Posterior cingulate gyrus (tissue), 11 donors: ENCODE results near the gene ZFP82.

ENCODE experiments used
- DNase-seq, 10 donors: peaks; one replicate each; pipeline versions ENCODE4 v3.0.0 to v3.0.0-alpha.2; 2020 to 2021; ENCODE audit warnings: mixed read lengths in 3 of 10
- intact Hi-C: fragments of 100-400 bp; cut with DNase I; formaldehyde crosslinking; loops from one replicate; pipeline ENCODE4 v1.15.1; 2023

Gene ZFP82

GRCh38 chr19:36418287-36419001 lies at the start of gene ZFP82:
Gene ZFP82, minus strand, starts transcription at chr19:36418644. Its CDS starts 8,855 bp downstream, at chr19:36409789.
- intact Hi-C loops, result loop anchor here (2.0 to 5.0 kb wide), 2 partner anchors 41 to 70 kb away; partner anchors contain the start of genes ZFP14 and ZNF566
- peak; percentile 72 to 97 (median 79) for DNase-seq

- DNase-seq, result no peak
- intact Hi-C loops, result no loop called here
Measured at GRCh38 chr19:36460046-36460445, 41.6 kb upstream of the ZFP82 start.

GRCh38 chr19:36456831-36457230 lies 38.4 kb upstream of the ZFP82 start:
- no peak for DNase-seq
- intact Hi-C loops, result no loop called here

GRCh38 chr19:36449059-36449670 lies 30.7 kb upstream of the ZFP82 start:
- no peak for DNase-seq
- intact Hi-C loops, result no loop called here

- intact Hi-C loops, result no loop called here
- DNase-seq, result no peak
Measured at GRCh38 chr19:36441339-36441738, 22.9 kb upstream of the ZFP82 start.

- intact Hi-C loops, result no loop called here
- no peak for DNase-seq
Measured at GRCh38 chr19:36436531-36436930, 18.1 kb upstream of the ZFP82 start.

- no peak for DNase-seq
- intact Hi-C loops, result no loop called here
Measured at GRCh38 chr19:36423925-36424324, 5.5 kb upstream of the ZFP82 start.

- peak in 1 of 10 donors; percentile 27 for DNase-seq
- intact Hi-C loops, result no loop called here
Measured at GRCh38 chr19:36421749-36422481, 3.5 kb upstream of the ZFP82 start.

- peak in 9 of 10 donors; percentile 18 to 91 (median 33) for DNase-seq
- intact Hi-C loops, result no loop called here
Measured at GRCh38 chr19:36420961-36421748, 2.7 kb upstream of the ZFP82 start.

- intact Hi-C loops, result loop anchor here (2.0 to 5.0 kb wide), 2 partner anchors 41 to 71 kb away; partner anchors contain the start of genes ZFP14 and ZNF566
- peak in 4 of 10 donors; percentile 7 to 61 (median 26) for DNase-seq
Measured at GRCh38 chr19:36417752-36418286, 625 bp downstream of the ZFP82 start.

- no peak for DNase-seq
- intact Hi-C loops, result no loop called here
Measured at GRCh38 chr19:36409841-36410240, 8.6 kb downstream of the ZFP82 start.

GRCh38 chr19:36408101-36408500 lies 10.3 kb downstream of the ZFP82 start:
- intact Hi-C loops, result no loop called here
- DNase-seq, result no peak

- no peak for DNase-seq
- intact Hi-C loops, result no loop called here
Measured at GRCh38 chr19:36404498-36404897, 13.9 kb downstream of the ZFP82 start.

GRCh38 chr19:36401475-36401874 lies 17.0 kb downstream of the ZFP82 start:
- intact Hi-C loops, result no loop called here
- DNase-seq, result no peak

- intact Hi-C loops, result no loop called here
- no peak for DNase-seq
Measured at GRCh38 chr19:36398571-36398970, 19.9 kb downstream of the ZFP82 start.

- no peak for DNase-seq
Measured at GRCh38 chr19:36392916-36393673, 25.3 kb downstream of the ZFP82 start.

GRCh38 chr19:36379510-36379819 lies 39.0 kb downstream of the ZFP82 start:
- DNase-seq, result no peak
- intact Hi-C loops, result loop anchor here (2.0 to 5.0 kb wide), 2 partner anchors 38 to 109 kb away; partner anchors contain the start of genes ZFP82 and ZNF566

More at GRCh38 chr19:36392916-36393673, 25.3 kb downstream of the ZFP82 start:
- intact Hi-C loops, result no loop called here

GRCh38 chr19:36378625-36379509 lies 39.6 kb downstream of the ZFP82 start, which contains the start of gene ZFP14:
Gene ZFP14, minus strand, starts transcription at chr19:36379201. Its CDS starts 11,309 bp downstream, at chr19:36367892.
- intact Hi-C loops, result loop anchor here (2.0 to 5.0 kb wide), 2 partner anchors 38 to 110 kb away; partner anchors contain the start of genes ZFP82 and ZNF566
- DNase-seq, result peak; percentile 92 to 99 (median 94)
